ENCODE results near the gene GRWD1.

Gene GRWD1

DNA sequence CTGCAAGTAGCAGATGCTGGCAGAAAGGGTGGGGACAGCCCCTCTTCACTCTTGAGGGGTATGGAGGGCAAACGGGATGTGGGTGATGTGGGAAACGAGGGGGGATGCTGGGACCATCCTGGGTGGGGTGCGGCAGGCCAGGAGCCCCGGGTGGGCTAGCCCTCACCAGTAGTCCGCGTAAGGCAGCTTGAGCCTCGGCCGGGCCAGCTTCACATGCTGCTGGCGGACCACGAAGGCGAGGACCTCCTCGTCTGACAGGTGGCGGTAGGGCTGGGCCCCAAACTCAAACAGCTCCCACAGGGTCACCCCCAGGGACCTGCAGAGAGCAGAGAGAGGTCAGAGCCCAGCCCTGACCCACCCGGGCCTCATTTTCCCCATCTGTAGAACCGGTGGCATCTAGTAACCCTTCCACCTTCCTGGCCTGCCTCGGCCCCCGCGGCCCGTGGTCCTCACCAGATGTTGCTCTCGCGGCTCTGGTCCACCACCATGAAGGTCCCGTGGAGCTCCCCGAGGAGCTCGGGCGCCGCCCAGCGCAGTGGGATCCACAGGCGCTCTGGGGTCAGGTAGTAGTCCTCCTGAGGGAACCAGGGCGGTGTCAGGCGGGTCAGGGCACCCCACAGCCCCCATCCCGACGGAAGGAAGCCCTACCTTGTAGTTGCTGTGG lies 55.2 kb downstream of the GRWD1 start:
- peak; percentile 40 for DNase-seq (ENCODE audit: low read depth)

DNA sequence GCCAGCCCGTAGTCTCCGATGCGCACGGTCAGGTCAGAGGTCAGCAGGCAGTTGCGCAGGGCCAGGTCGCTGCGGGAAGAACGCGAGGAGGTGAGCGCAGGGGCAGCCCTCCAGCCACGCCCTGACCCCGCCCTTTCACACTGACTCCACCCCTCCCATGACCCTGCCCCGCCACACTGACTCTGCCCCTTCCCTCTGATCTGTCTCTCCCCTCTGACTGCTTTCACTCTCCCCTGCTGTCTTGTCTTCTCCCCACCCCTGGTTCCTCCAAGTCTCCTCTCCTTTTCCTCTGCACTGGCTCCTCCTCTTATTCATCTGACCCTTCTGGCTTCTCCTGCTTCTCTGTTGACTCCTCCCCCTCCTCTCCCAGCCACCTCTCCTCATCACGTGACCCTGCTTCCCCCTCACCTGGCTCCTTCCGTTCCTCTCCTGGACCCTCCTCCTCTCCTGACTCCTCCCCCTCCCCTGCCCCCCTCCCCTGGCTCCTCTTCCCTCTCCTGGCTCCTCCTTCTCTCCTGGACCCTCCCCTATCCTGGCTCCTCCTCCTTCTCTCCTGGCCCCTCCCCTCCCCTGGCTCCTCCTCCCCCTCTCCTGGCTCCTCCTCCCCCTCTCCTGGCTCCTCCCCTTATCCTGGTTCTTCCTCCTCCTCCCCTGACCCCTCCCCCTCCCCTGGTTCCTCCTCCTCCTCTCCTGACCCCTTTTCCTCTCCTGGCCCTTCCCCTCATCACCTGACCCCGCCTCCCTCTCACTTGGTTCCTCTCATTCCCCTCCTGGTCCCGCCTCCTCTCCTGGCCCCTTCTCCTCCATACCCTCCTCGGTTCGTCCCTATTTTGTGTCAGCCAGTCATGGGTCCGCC lies 55.9 kb downstream of the GRWD1 start:
- H3K4me3 ChIP-seq (ENCODE audit: low read depth, low read length), result peak overlapping the region; percentile 6
- DNase-seq (ENCODE audit: low read depth), result peak; percentile 99
- TF ChIP-seq, protein P1, sequence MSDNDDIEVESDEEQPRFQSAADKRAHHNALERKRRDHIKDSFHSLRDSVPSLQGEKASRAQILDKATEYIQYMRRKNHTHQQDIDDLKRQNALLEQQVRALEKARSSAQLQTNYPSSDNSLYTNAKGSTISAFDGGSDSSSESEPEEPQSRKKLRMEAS (IDR thresholded peaks at IDR 0.05; ENCODE audit: low read depth, low read length), result peak; percentile 88
- peak; percentile 86; the same call in 1 of the 2 replicates for TF ChIP-seq MYC (IDR thresholded peaks at IDR 0.05; ENCODE audit: low read depth, low read length)
- peak; percentile 54 for TF ChIP-seq POLR2A (IDR thresholded peaks at IDR 0.05; ENCODE audit: extremely low read depth, insufficient read length)
- no peak for TF ChIP-seq CTCF (IDR thresholded peaks at IDR 0.05; ENCODE audit: low read depth, low read length)

More for the DNA sequence above, 55.2 kb downstream of the GRWD1 start:
- no peak overlapping the region for H3K4me3 ChIP-seq (ENCODE audit: low read depth, low read length)
- TF ChIP-seq MYC (IDR thresholded peaks at IDR 0.05; ENCODE audit: low read depth, low read length), result no peak
- TF ChIP-seq, protein P1 (IDR thresholded peaks at IDR 0.05; ENCODE audit: low read depth, low read length), result no peak
- TF ChIP-seq CTCF (IDR thresholded peaks at IDR 0.05; ENCODE audit: low read depth, low read length), result no peak
- no peak for TF ChIP-seq POLR2A (IDR thresholded peaks at IDR 0.05; ENCODE audit: extremely low read depth, insufficient read length)

- TF ChIP-seq, protein P1 (IDR thresholded peaks at IDR 0.05; ENCODE audit: low read depth, low read length), result peak; percentile 56; the same call in 1 of the 2 replicates
- TF ChIP-seq CTCF (IDR thresholded peaks at IDR 0.05; ENCODE audit: low read depth, low read length) (no peak), MYC (IDR thresholded peaks at IDR 0.05; ENCODE audit: low read depth, low read length) (no peak)
- no peak for DNase-seq (ENCODE audit: low read depth)
- H3K4me3 ChIP-seq (ENCODE audit: low read depth, low read length), result no peak overlapping the region
These were observed 56.7 kb downstream of the GRWD1 start for GRCh38 chr19:48502350-48503018.

- DNase-seq (ENCODE audit: low read depth), result peak; percentile 93
- no peak overlapping the region for H3K4me3 ChIP-seq (ENCODE audit: low read depth, low read length)
- TF ChIP-seq CTCF (IDR thresholded peaks at IDR 0.05; ENCODE audit: low read depth, low read length), result peak; percentile 94
- no peak for TF ChIP-seq MYC (IDR thresholded peaks at IDR 0.05; ENCODE audit: low read depth, low read length)
- TF ChIP-seq POLR2A (IDR thresholded peaks at IDR 0.05; ENCODE audit: extremely low read depth, insufficient read length), result no peak
- TF ChIP-seq, protein P1 (IDR thresholded peaks at IDR 0.05; ENCODE audit: low read depth, low read length), result no peak
These were observed 60.5 kb downstream of the GRWD1 start for GRCh38 chr19:48506138-48506733.

Data from NB4 (cell line).